Measurements from ENCODE around the gene GALNT12.

The GALNT12 gene

DNA sequence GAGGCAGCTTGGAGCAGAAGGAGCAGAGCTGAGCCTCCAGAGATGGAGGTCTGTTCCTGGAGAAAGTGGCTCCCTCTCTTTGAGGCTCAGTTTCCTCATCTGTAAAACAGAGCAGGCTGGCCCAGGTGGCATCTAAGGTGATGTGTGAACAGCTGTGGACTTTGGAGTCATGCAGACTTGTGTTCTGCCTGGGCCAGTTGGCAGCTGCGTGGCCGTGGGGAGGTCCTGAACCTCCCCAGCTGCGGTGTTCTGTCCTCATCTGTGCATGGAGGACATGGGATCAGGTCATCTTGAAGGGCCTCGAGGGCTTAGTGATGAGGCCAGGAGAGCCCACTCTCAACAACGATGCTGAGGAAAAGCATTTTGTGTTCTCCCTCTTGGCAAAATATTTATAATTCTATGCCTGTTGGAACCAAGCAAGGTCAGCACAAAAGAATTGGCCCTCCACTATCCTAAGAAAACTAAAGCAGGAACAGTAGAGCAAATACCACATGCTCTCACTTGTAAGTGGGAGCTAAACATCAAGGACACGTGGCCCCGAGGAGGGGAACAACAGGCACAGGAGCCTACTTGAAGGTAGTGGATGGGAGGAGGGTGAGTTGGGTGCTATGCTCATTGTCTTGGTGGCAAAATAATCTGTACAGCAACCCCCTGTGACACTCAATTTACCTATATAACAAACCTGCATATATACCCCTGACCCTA, 73.0 kb downstream of the GALNT12 start:
- DNase-seq (ENCODE audit: low spot score), result no peak

- DNase-seq (ENCODE audit: low spot score), result no peak
Observed at GRCh38 chr9:98881356-98881755, 73.9 kb downstream of the GALNT12 start.

DNA sequence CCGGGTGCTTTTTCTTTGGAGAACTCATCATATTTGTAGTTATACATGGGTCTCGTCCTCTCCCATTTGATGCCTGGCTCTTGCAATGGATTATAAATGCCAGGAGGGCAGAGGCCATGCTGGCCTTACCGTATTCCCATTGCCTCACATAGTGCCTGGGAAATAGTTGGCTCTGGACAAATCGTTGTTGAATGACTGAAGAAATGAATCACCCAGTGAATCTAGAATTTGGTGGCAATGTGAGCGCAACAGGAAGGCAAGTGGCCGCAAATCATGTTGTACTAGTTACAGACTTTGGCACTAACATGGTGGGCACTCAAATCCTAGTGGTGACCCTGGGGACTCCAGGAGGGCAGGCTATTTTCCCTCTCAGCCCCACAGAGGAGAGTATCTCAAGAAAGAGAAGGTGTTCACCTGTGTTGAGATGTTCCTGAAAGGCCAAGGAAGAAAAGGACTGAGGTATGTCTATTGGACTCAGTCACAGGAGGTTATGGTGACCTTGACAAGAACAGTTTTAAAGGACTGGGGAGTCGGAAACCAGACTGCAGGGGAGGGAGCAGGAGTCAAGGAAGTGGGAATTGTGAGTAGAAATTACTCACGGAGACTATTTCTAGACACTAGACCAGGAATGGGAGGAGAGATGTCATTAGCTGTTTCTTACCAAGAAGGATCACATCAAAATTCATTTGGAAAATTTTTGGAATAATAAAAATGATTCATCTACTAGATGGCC, 74.5 kb downstream of the GALNT12 start:
- no peak for DNase-seq (ENCODE audit: low spot score)

- no peak for DNase-seq (ENCODE audit: low spot score)
Observed at GRCh38 chr9:98882569-98882923, 75.1 kb downstream of the GALNT12 start.

GRCh38 chr9:98883276-98883675, 75.8 kb downstream of the GALNT12 start:
- no peak for DNase-seq (ENCODE audit: low spot score)

DNA sequence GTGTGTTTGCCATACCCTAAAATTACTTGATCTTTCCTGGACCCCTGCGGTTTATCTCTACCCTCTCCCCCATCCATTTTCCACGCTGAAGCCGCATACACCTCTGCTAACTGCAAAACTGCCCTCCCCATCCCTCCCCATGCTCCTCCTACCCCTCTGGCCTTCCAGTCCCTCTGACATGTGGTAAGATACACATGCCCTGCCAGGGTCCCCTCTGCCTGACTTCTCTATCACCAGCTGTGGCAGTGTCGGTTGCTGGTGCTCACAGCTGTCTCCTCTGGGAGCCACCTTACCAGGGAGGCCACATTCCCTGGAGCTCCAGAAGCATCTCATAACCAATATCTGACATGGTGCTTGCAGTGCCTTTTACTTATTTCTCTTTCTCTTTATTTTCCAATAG, 77.4 kb downstream of the GALNT12 start:
- no peak for DNase-seq (ENCODE audit: low spot score)

- DNase-seq (ENCODE audit: low spot score), result no peak
Observed at GRCh38 chr9:98885575-98886295, 78.3 kb downstream of the GALNT12 start.

DNA sequence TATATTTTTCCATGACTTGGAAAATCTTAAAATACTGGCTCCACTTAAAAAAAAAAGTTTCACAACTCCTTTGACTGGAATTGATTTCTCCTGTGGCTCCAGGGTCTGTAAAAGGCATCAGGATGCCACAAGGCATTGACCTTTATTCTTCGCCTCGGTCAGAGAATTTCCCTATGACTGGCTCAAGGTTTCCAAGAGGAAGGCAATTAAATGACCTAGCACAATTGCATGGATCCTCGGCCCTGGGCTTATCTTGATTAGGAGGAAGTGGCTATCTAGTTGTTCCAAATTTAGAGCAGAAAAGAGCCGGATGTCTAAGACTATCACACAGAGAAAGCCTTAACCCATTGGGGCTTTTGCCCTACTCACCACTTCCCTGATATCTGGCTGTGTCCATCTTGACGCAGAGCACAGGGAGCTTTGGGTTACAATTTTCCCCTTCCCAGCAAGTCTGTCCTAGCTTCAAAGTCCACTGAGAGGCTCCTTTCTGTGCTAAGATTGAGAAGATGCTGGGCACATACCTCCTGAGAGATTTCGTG, 79.3 kb downstream of the GALNT12 start:
- DNase-seq (ENCODE audit: low spot score), result no peak

GRCh38 chr9:98887918-98888510, 80.5 kb downstream of the GALNT12 start:
- no peak for DNase-seq (ENCODE audit: low spot score)

DNA sequence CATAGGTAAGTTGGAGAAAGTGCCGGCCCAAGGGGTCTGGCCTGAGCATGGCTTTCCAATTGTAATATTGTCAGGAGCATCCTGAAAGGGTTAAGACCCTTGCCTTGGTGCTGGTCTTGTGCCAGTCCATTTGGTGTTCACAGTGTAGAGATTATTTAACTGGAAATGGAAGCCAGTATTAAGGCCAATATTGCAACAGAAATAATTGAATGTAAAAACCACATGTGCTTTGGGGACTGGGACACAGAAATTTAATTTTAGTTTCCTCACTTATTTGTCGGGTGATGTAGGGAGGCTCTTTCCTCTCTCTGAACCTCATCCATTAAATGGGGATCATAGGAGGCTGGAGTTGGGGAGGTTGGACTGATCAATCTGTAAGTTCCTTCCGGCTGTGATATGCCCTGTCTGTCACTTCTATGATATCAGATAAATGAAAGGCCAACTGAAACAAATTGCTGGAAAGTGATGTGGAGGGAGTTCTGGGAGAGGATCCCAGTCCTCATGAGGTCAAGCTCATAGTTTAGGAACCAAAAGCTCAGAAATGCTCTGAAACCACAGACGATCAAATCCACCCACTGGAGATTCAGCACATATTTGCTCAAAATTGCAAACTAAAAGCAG, 81.4 kb downstream of the GALNT12 start:
- DNase-seq (ENCODE audit: low spot score), result no peak

DNA sequence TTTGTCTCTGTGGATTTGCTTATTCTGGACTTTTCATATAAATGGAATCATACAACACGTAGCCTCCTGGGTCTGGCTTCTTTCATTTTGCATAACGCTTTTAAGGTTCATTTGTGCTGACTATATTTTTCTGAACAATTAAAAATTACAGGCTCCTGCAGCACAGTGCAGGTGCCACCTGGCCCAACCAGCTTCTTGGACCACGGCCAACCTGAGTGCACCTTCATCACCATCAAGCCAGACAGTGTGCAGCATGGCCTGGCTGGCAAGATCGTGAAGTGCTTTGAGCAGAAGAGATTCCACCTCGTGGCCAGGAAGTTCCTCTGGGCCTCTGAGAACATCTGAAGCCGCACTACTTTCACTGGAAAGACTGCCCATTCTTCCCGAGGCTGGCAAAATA, 82.8 kb downstream of the GALNT12 start:
- DNase-seq (ENCODE audit: low spot score), result no peak

- no peak for DNase-seq (ENCODE audit: low spot score)
Observed at GRCh38 chr9:98892288-98892687, 84.8 kb downstream of the GALNT12 start.

- DNase-seq (ENCODE audit: low spot score), result no peak
Observed at GRCh38 chr9:98892690-98893089, 85.2 kb downstream of the GALNT12 start.

- DNase-seq (ENCODE audit: low spot score), result no peak
Observed at GRCh38 chr9:98894171-98894570, 86.7 kb downstream of the GALNT12 start.

DNA sequence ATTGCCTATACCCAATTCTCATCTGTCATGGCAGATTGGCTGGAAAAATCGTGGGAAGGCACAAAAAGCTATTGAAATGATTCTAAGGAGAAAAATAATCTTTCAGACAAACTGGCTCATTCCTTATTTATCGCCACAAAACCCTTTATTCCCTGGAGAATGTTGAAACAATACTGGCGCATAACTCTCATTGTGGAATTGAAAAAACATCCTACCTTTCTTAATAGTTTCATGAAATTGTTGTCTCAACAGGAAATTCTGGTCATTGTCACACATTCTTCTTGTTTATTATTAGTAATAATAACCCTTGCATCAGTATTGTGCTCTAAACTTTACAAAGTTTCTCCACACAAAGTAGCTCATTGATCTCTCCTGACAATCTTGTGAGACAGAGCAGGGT, 87.3 kb downstream of the GALNT12 start:
- no peak for DNase-seq (ENCODE audit: low spot score)

DNA sequence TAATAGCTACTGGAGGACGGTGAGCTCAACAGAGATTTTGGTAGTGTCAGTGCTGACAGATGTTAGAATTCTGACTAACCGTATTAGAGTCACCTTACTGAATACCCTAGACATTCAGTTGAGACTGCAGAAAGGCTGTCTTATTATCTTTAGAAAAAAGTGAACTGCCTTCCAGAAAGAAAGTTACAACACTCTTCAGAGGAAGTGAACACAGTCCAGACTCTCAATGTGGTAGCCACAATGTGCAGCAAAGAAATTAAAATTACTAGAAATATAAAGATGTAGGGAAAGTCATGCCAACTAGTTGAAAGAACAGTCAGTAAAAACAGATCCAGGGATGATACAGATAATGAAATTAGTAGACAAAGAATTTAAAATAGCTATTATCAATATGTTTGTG, 89.2 kb downstream of the GALNT12 start:
- DNase-seq (ENCODE audit: low spot score), result no peak

GRCh38 chr9:98897745-98898144, 90.3 kb downstream of the GALNT12 start:
- no peak for DNase-seq (ENCODE audit: low spot score)

- no peak for DNase-seq (ENCODE audit: low spot score)
Observed at GRCh38 chr9:98899408-98900056, 92.1 kb downstream of the GALNT12 start.

All from putamen (tissue), 1 donor.